Measurements from ENCODE around the gene TBX15.

The TBX15 gene

DNA sequence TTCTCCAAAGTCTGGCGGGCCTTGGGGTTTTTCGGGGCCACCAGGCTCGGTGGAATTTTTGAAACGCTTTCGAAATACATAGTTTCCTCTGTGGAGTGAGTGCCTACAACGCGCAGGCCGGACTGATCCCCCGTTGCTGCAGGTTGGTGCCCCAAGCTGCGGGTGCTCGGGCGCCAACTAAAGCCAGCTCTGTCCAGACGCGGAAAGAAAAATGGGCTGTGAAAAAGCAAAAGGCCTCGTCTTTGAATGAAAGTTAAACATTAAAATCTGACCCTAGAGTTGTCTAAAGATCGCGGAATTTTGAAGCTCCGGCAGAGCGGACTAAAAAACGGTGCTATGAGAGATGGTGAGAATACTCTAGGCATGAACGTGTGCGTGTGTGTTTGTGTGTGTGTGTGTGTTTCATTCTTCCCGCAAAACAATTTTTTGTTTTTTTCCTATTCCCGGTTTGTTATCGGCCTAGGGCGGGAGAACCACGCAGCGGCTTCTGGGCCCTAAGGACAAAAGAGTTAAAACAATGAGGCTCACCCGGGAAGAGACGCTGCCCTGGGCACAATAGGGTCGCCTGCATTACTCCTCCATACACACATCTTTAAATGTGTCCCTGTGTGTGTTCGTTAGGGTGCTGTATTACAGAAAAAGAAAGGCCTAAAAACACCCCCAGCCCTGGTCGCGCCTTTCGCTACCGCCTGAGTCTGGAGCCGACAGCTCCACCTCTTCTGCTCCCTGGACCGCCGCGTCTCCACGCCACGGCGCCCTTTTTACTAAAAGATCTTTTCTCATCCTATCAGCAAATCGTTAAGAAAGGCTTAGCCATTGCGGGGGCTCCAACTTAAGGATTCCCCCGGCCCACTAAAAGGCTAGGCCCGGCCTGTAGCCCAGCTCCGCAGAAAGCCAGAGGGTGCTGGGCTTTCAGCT lies 3.2 kb downstream of the TBX15 start:
- DNase-seq, result no peak

DNA sequence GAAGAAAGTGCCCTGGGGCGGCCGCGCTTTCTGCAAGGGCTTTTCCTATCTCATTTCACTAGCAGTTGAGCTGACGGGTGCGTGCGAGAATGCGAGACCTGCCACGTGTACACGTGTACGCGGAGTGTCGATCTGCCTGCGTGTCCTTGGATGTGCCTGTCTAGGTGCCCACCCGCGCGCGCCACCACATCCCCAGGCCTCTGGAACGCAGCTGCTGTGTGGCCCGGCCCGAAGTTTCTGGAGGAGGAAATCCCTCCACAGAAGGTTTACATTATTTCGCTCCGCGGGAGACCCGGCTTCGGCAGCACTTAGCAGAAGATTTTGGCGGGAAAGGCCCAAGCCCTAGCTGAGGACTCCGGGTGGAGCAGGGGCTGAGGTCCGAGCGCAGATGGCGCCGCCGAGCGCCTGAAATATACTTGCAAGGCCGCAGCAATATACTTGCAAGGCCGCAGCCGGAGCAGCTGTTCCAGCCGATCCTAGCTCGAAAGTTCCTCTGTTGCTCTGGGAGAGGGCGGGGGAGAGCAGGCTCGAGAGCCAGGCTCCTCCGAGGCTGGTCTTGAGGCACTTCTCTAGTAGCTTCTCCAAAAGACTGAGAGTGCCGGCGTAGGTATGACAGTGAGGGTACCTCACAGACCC lies 3.9 kb downstream of the TBX15 start:
- DNase-seq, result no peak

DNA sequence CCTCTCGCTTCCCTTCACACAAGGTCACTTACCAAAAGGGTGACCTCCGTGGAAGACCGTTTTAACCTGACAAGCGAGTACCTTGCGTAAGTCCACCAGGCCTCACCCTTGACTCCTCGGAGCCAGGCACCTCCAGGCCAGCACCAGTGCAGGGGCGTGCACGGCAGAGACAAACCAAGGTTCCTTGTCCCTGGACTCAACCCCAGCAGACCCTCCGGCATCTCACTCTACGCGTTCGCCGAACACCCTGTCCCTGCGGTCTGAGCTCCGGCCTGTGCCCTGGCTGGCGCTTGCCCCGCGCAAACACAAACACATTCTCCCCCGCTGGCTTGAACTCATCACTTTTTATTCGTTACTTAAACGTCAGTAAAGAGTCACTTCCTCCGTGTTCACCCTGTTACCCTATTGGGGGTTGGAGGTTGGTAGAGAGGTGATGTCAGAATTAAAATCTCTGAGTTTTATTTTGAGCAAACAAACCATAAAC lies 4.5 kb downstream of the TBX15 start:
- no peak for DNase-seq

DNA sequence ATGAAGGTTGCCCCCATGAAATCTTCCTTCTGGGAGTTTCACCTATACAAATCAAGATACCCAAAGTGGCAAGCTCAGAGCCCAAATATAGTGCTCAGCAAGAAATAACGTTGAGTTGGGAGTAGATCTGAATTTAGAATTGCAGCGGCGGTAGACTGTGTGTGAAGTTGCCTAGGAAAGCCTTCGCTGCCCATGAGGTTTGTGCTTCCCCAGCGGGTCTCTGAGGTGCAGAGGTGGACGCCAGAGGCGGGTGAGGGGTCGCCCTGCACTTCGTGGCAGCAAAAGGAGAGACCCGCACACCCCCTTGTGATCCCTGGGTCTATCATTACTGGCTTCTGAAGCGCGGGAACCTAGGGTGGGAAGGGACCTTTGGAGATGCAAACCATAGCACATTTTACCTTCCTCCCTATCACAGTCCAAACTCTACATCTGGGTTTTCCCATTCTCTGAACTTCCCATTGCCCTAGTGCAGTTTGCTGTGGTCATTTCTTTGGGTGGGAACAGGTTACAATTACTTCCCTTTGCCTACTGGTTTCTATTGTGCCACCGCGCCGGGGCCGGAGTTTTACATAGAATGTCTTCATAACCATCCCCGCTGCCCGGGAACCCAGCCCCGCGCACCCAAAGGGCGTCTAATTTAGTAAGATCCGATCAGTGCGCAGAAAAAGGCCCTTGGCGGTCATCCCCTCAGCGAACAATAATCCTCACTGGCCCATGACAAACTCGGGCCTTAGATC lies 5.2 kb downstream of the TBX15 start:
- DNase-seq, result no peak

DNA sequence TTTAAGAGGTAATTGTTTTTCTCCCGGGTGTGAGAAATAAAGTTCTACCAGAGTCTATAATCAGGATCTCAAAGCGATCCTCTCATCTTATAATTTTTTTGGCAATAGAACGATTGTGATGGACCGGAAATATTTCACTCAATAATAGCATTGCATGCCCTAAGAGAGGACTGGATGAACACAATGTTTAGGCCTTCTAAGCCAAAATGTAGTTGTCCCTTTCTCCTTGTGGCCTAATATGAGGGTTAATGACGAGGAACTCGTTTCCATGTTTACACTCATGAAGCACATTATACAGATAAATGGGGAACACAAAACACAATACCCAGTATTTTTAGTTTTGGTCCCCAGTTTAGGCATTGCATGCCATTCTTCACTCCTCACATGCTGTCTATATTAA lies 5.9 kb downstream of the TBX15 start:
- DNase-seq, result no peak

DNA sequence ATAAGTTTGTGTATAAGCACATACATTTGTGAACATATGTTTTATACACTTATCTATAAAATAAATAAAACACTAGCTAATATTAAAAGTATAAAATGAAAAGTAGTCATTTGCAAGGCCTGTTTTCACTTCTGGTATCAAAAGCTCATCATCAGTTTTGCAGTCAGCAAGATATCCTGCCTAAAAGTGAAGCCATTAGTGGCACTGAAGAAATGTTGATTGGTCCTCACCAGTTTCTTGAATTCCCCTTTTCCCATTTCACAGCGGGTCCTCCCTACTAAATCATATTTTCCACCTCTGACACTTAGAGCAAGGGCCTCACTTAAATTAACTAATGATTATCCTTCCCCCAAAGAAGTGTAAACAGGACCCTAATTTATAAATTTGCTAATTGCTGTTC lies 6.7 kb downstream of the TBX15 start:
- no peak for DNase-seq

DNA sequence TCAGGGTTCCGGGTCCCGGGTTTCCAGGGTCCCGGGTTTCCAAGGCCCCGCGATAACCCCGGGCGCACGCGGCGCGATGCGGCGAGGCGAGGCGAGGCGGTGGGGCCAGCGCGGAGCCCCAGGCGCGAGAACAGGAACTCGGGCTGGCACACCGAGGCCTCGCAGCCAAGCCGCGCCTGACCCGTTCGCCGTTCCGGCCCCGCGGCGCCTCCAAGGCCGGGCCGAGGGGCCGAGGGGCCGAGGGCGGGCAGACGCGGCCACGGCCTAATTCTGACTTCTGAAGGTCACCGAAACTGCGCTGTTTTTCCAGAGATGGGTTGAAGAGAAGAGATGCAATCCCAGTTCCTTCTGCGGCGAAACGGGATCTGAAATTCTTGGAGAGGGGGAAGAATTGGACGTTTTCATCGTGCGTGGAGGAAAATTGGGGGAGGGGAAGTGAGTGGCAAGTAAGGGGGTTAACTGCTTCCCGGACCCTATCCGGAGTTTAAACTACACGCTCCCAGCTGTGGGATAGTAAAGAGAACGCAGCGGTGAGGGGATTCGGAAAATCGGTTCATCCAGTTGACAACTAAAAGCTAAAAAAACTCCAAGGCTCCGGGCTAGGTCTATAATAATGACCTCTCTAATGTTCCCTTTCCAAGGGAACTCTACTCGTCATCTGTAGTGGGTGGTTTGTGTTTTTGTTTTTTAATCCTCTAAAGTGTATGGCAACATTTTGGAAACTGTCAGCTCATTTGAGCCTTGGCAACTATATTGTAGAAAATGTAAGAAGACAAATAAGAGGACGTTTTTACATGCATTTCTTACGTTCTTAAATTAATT lies 8.2 kb downstream of the TBX15 start:
- DNase-seq, result no peak

DNA sequence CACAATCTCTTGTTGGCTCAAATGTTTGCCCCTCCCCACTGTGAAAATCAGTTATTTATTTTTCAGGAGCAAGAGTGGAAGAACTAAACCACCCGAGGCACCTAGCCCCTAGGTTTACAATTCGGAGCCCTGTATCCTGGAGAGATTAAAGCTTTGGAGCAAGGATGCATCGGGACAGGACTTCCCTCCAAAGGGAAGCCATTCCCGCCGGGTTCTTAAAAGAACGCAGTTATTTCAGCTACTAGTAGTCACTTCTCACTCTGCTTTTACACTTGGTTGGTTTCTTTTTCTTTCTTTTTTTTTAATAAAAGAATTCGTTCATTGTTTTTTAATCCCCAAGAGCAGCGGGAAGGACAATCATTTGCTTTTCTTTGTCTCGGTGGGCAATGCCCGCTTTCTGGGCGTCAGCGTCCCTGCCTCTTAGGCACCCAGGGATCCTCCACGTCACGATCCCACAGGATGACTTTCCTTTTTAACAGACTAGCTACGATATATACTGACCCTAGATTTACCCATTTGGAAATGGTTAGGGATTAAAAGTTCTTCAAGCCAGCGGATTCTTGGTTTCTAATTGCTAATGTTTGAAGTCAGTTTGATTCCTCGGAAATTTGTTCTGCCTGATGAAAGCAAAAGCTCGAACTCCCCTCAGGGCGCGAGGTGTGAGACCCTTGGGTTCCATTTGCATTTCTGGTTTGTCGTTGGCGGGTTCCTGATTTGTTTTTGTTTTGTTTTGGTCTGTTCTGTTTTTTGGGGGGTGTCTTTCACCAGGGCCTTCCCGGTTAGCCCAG lies 9.0 kb downstream of the TBX15 start:
- no peak for DNase-seq

DNA sequence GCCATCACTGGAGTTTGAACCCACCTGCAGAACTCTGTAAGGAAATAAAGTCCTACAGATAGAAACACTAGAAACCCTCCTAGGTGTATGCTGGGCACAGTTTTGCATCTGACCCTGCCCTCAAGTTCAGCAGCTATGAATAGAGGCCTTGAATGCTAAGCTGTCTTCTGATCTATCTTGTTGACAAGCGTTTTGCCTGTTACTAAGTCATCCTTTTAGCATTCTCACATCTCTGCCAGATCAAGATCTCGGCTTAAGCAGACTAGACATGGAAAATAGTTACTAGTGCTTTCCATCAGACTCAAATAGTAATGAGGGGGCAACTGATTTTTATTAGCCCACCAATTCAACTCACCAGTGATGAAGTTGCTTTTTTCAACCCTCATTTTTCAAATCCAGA lies 10.5 kb downstream of the TBX15 start:
- DNase-seq, result no peak

DNA sequence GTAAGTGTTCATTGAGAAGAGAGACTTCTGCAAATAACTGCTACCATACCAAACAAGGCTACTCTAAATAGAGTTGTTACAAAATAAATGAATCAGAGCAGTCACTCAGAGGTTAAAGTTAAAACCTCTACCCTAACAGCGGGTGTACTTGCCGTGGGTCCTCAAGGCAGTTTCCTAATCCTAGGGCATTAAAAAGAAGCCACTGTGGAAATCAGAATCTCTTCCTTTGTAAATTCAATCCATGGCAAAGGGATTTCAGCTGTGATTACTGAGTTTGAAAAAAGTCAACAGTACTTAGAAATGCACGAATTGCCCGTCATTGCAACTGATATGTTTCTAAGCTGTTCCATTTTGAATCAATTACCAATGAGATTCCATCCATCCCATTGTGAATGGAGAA lies 13.5 kb downstream of the TBX15 start:
- no peak for DNase-seq

DNA sequence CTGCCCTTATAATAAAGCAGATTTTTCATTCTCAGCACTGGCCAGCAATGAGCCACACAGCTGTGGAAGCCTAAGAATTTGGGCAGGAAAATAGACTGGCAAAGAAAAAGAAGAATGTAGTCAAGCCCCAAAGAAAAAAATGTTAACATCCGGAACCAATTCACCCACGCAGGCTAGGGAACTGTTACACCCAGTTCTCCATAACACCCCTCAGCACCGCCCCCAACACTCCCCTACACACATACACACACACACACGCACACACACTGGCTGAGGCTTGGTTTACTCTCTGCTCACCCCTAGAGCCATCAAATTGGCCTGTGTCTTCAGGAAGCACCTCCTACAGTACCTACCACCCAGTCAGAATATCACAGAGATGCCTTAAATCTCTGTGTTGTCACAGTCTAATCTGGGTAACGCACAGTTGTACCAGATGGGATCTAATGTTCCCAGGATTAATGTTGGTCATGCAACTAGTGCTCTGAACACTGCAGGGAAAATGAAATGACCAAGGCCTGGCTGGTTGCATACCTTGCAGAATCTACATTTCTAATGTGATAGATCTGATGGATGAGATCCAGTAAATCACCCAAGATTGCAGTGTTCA lies 14.5 kb downstream of the TBX15 start:
- no peak for DNase-seq

DNA sequence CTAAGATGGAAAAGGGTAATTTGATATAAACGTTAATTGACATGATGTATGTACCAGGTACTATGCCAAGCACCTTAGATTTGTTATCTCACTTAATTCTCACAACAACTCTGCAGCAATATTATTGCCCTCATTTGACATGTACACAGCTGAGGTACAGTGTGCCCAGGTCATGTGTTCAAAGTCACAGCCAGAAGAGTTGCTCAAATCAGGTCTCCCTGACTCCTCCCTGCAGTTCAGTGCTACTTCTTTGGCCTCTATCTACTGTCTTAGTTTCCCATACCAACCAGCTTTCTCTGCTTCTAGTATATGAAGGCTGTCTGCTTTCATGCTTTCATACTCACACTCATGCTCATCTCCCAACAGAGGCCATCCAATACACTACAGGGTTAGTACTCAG lies 15.1 kb downstream of the TBX15 start:
- DNase-seq, result no peak

DNA sequence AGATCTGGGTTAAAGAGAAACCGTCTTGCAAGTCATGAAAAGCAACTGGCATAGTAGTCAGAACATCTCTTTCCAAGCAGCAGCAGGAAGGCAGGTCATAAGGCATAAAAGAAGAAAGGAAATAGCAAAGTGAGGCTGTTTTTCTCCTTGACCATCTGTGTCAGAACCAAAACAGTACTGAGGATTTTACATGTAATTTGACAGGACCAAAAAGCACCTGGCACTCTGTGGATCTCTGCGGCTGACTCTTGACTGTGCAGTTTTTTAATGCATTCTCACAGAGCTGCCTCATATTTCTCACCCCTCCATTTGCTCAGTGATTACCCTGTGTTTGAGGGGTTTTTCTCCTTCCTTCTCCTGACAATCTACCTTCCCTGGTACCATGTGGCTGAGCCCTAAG lies 17.7 kb downstream of the TBX15 start:
- DNase-seq, result no peak

DNA sequence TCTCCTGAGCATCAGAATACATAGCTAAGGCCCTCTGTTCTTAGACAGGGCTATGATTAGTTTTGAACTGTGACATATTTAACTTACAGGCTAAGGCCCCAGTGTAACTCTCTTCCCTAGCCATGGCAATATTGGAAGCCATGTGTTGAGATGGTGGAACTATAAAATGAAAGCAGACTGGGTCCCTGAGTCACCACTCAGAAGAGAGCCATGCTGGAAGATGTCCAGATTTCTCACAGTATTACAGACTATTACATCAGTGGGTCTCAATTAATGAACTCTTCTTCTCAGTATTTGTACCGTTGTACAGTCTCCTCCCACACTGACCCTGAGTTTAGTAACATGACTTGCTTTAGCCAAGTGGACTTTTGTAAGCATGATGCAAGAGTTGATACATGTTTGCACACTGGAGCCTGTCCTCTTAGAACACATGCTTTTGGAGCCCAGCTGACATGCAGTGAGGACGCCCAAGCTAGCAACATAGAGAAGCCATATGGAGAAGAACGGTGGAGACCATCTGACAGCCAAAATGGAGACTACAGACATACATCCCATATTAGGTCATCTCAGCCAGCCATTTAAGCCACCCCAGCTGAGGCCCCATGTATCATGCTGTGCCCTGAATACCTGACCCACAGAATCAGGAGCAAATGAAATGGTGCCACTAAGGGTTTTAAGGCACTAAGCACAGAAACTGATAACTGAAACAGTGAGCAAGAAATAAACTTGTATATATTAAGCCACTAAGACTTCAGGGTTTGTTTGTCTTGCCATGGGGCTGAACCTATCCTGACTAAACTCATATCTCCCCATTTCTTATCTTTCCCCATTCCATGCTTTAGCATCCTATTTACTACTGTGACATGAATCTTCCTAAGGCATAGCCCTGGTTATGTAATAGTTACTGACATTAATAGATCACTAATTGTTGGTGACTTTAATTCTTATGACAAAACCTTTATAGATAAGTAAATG lies 24.4 kb downstream of the TBX15 start:
- no peak for DNase-seq

DNA sequence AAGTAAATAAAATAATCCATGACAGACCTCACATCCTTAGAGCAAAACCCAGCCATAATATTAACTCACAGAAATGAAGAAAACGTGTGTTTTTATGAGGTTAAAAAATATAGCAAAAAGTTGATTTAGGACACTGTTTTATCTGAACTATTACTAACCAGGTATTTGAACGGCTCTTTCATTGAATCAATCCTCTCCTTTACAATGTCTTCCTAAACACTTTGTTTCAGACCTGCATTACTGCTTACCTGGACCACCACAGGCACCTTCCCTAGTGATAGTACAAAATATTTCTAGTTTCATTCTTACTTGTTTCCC lies 25.0 kb downstream of the TBX15 start:
- no peak for DNase-seq

DNA sequence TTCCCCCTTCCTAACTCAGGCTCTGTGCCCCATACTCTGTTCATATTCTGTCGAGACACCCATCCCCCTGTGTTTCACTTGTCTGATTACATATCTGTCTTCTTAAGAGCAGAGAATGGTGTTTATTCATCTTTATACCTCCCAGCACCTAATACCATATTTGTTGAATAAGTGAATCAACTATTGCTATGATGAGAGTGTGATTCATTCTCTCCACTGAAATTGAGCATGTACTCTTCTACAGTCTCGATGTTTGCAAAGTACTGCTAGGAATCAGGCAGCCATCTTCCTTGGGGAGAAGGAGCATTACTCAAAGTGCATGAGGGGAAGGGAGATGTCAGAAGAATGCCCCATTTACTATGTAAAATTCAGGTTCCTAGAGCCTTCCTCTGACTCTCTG lies 27.0 kb downstream of the TBX15 start:
- DNase-seq, result no peak

DNA sequence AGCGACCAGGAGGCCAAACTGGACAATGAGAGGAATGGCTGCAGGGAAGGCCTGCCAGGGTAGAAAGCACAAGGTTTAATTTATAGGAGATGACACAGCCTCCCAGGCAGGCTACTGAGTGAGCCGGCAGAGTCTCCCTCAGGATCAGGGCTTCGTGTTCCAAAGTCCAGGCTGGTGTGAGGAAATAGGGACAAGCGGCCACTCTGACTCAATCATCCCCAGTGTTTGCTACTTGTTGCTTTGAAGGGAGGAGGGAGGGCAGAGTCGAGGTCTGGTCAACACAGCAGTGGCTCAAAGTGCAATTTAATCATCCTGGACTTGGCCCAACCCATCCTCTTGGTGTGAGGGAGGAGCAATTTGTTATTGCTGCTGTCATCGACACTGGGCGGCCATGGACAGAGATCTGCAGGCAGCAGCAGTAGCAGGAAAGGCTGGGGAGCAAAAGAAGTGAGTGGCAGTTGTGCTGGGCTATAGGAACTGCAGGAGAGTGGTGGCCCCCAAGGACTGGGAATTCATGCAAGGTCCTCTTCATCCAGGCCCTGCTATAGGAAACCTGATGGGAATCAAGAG lies 27.5 kb downstream of the TBX15 start:
- no peak for DNase-seq

DNA sequence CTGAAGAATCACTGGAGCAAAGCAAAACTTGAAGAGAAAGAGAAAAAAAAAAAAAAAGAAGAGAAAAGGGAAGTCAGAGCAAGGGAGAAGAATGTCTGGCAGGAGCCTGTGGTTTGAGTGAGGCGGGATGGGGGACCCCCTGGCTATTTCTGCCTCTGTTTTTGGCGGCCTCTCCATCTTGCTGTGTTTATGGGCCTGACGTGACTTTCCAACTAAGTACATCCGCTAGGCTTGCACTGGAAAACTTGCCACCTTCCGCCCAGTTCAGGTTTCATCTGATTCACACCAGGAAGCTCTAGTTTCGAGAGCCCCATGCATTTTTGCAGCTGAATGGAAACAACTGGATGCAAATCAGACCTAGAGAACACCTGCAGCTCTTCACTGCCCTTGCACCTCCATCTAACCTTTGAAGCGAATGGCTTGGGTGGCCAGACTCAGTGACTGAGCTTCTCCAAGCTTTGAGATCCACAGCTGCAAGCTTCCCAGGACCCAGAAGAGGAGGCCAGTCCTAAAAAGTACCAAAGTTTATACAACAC lies 28.0 kb downstream of the TBX15 start:
- DNase-seq, result no peak

DNA sequence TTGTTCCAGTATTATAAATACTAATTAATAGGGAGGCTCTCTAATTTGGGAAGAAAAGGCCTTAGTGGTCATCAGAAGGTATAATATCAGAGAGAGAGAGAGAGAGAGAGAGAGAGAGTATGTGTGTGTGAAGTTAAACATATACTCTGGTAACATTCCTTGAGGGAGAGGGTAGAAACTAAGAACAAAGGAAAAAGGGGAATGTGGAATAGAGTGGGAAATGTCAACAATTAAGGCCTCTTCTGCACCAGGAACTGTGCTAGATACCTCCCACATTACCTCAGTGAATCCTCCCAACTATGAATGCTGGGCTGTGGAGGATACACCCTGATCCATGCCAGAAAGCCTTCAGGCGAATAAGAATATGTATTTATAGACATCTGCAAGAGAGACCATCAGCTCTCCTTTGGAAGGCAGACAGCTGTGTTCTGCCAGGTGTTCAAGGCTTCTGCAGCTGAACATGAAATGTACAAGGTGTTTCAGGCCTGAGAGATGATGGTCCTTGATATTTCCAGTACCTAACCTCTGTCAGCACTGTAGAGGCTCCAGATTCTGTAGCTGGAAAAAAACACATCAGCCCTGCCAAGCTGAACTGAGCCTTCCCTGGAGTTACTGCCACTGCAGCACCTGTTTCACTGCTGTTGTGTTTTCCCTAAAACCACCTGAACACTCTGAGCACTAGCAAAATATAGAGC lies 29.1 kb downstream of the TBX15 start:
- DNase-seq, result no peak
